ENCODE measurements around the gene ADCY1. TPM values are rescaled to one million over a fixed set of nuclear protein-coding genes. Genes with fewer than 3 reads are reported as not detected.
A peak's percentile ranks its signal among the peaks of the same experiment; 100 is the strongest.
"Not testable (repeated sequence)": the region's sequence is repeated elsewhere in the genome, so short reads cannot be mapped to it uniquely, and the experiment has no call there.

The ADCY1 gene
- total and polyA plus RNA-seq, 2 donors from 2014 or later = 2.9 to 3.7 TPM

DNA sequence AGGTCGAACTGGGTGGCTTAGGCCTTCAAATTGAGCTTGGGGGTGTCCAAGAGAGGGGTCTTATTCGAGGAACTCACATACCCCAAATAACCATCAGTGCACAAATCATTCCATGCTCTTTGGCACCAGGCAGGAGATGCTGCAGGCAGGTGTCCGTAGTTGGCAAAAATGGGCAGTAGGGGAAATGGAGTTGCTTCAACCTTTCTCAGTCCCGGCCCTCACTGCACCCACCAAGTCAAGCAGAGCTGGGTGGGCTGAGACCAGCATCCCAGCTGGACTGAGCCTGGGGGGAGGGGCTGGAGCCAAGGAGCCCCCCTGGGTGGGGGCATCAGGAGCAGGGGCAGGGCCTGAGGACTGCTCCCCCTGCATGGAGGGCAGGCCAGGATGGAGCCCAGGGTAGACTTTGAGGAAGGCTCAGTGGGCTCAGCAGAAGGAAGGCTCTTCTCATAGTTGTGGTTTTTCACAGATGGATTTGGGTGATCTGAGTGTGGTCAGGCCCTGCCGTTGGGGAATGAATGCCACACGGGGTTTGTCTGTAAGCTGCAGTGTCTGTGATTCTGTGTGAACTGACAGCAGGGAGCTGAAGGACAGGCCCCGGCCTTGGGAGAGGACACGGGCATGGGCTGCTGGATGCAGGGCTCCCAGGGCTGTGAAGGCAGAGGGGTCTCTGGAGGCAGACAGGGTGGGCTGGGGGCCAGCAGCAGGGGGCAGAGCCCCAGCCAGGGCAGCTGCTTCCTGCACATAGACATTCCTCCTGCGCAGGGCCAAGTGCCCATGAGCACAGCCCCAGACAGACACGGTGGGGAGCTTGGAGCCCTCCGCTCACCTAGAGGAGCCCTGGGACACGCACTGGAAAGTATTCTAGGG is 144.5 kb downstream of the ADCY1 start:
- Histone ChIP-seq H3K9ac (ENCODE audit: low read length in 3 of 3) (no peak overlapping the region), H3K27ac (ENCODE audit: low read depth in 2 of 2, low read length in 2 of 2) (no peak overlapping the region), H3K4me3 (ENCODE audit: low read length in 3 of 3) (no peak overlapping the region), H3K36me3 (ENCODE audit: control insufficient read depth in 2 of 3, insufficient read depth in 3 of 3, low read length in 3 of 3) (no peaks in the 10 kb centered on the region), H3K9me3 (ENCODE audit: control insufficient read depth in 2 of 3, insufficient read depth in 1 of 3, low read length in 3 of 3) (no peaks in the 10 kb centered on the region), H3K27me3 (ENCODE audit: control insufficient read depth, insufficient read depth, low read length) (no peaks in the 10 kb centered on the region), H3K4me1 (ENCODE audit: control insufficient read depth in 2 of 3, insufficient read depth in 2 of 3, low read depth in 1 of 3, low read length in 3 of 3) (no peaks in the 10 kb centered on the region)
- TF ChIP-seq, protein P1, sequence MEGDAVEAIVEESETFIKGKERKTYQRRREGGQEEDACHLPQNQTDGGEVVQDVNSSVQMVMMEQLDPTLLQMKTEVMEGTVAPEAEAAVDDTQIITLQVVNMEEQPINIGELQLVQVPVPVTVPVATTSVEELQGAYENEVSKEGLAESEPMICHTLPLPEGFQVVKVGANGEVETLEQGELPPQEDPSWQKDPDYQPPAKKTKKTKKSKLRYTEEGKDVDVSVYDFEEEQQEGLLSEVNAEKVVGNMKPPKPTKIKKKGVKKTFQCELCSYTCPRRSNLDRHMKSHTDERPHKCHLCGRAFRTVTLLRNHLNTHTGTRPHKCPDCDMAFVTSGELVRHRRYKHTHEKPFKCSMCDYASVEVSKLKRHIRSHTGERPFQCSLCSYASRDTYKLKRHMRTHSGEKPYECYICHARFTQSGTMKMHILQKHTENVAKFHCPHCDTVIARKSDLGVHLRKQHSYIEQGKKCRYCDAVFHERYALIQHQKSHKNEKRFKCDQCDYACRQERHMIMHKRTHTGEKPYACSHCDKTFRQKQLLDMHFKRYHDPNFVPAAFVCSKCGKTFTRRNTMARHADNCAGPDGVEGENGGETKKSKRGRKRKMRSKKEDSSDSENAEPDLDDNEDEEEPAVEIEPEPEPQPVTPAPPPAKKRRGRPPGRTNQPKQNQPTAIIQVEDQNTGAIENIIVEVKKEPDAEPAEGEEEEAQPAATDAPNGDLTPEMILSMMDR (IDR thresholded peaks at IDR 0.05; ENCODE audit: borderline replicate concordance, extremely low read depth, insufficient read depth) = no peak
- intact Hi-C loops (cut with DNase I) = no loop called here
- no peak for FAIRE-seq
- DNase-seq = peak in 1 of 5 donors; percentile 67

DNA sequence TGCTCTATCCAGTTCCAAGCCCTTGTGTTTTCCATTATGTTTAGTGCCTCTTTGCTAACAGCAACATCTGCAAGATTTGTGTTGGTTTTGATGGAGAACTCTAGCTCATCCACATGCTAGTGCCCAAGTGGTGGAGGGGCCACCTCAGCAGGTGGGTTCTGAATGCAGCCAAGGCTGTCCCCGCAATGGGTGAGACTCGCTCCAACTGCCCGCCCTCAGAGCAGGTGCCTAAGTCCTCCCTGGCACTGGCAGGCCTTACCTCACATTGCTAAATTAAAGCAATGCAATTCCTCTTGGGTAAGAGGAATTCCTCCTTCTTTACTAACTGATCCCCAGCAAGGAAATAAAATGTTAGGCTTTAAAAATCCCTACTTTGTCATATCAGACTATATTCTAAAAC is 146.8 kb downstream of the ADCY1 start:
- Histone ChIP-seq H3K4me1 (ENCODE audit: control insufficient read depth in 2 of 3, insufficient read depth in 2 of 3, low read depth in 1 of 3, low read length in 3 of 3) (no peaks in the 10 kb centered on the region), H3K27me3 (ENCODE audit: control insufficient read depth, insufficient read depth, low read length) (no peaks in the 10 kb centered on the region), H3K4me3 (ENCODE audit: low read length in 3 of 3) (no peak overlapping the region), H3K9me3 (ENCODE audit: control insufficient read depth in 2 of 3, insufficient read depth in 1 of 3, low read length in 3 of 3) (no peaks in the 10 kb centered on the region), H3K36me3 (ENCODE audit: control insufficient read depth in 2 of 3, insufficient read depth in 3 of 3, low read length in 3 of 3) (peaks cover 0 to 6% (median 3%) of the 10 kb centered on the region in 3 donors), H3K9ac (ENCODE audit: low read length in 3 of 3) (no peak overlapping the region), H3K27ac (ENCODE audit: low read depth in 2 of 2, low read length in 2 of 2) (no peak overlapping the region)
- DNase-seq (no peak), FAIRE-seq (no peak)
- TF ChIP-seq, protein P1 (IDR thresholded peaks at IDR 0.05; ENCODE audit: borderline replicate concordance, extremely low read depth, insufficient read depth) = no peak
- intact Hi-C loops (cut with DNase I) = no loop called here

DNA sequence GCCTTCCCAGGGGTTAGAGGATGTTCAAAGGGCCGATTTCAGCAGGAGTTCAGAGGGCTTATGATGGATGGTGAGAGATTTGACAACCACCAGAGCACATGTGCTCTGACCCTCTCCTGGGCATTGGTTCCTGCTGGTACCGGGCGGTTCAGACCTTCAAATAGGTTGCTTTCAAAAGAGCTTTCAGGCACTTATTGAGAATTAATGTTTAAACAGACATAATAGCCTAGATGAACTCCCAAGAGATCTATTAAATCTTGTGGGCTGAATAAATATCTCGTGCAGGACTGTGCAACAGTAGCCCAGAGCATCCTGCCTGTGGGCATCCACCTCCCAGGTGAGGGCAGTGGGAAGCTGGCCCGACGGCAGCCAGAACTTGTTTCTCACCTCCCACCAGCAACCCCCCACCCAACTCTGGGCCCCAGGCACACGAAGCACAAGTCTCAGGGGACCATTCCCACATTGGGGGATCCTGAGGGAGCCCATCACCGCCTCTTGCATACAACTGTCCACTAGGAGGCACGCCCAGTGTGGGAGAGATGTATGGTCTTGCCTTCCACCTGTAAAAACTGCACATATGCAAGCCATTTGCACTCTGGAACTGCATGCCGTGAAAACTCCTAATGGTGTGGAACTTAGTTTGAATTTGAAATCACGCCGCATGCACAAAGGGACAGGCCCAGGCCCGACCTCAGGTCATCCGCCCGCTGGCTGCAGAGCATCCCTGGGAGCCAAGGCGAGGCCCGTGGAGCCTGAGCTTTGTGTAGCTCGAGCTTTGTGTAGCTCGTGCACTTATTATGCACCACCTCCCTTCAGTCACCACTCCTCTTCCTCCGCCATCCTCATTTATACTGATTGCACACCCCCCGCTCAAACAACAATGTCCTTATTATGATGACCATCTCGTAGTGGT is 147.8 kb downstream of the ADCY1 start:
- H3K27ac ChIP-seq (ENCODE audit: low read depth in 2 of 2, low read length in 2 of 2) = no peak overlapping the region
- H3K27me3 ChIP-seq (ENCODE audit: control insufficient read depth, insufficient read depth, low read length) = no peaks in the 10 kb centered on the region
- H3K9ac ChIP-seq (ENCODE audit: low read length in 3 of 3) = no peak overlapping the region
- peak in 2 of 5 donors; percentile 10 to 45 for DNase-seq
- H3K36me3 ChIP-seq (ENCODE audit: control insufficient read depth in 2 of 3, insufficient read depth in 3 of 3, low read length in 3 of 3) = peaks cover 0 to 6% (median 3%) of the 10 kb centered on the region in 3 donors
- H3K4me1 ChIP-seq (ENCODE audit: control insufficient read depth in 2 of 3, insufficient read depth in 2 of 3, low read depth in 1 of 3, low read length in 3 of 3) = no peaks in the 10 kb centered on the region
- no peak for FAIRE-seq
- intact Hi-C loops (cut with DNase I) = no loop called here
- no peaks in the 10 kb centered on the region for H3K9me3 ChIP-seq (ENCODE audit: control insufficient read depth in 2 of 3, insufficient read depth in 1 of 3, low read length in 3 of 3)
- no peak overlapping the region for H3K4me3 ChIP-seq (ENCODE audit: low read length in 3 of 3)
- TF ChIP-seq, protein P1 (IDR thresholded peaks at IDR 0.05; ENCODE audit: borderline replicate concordance, extremely low read depth, insufficient read depth) = no peak

DNA sequence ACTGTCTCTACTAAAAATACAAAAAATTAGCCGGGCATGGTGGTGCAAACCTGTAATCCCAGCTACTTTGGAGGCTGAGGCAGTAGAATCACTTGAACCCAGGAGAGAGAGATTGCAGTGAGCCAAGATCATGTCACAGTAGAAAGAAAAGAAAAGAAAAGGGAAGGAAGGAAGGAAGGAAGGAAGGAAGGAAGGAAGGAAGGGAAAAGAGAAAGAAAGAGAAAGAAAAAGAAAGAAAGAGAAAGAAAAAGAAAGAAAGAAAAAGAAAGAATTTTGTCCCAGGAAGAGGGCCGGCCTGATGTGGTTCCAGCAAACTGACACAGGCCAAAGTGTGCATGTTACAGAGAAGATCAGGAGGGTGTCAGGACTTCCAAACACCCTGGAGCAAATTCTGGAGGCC is 151.1 kb downstream of the ADCY1 start:
- H3K9me3 ChIP-seq (ENCODE audit: control insufficient read depth in 2 of 3, insufficient read depth in 1 of 3, low read length in 3 of 3); intact Hi-C loops (cut with DNase I); H3K9ac ChIP-seq (ENCODE audit: low read length in 3 of 3); H3K27ac ChIP-seq (ENCODE audit: low read depth in 2 of 2, low read length in 2 of 2); H3K4me1 ChIP-seq (ENCODE audit: control insufficient read depth in 2 of 3, insufficient read depth in 2 of 3, low read depth in 1 of 3, low read length in 3 of 3); H3K27me3 ChIP-seq (ENCODE audit: control insufficient read depth, insufficient read depth, low read length); DNase-seq; H3K4me3 ChIP-seq (ENCODE audit: low read length in 3 of 3); FAIRE-seq; H3K36me3 ChIP-seq (ENCODE audit: control insufficient read depth in 2 of 3, insufficient read depth in 3 of 3, low read length in 3 of 3): not testable (repeated sequence)
